ENCODE data around the gene SFTA2.

The SFTA2 gene

DNA sequence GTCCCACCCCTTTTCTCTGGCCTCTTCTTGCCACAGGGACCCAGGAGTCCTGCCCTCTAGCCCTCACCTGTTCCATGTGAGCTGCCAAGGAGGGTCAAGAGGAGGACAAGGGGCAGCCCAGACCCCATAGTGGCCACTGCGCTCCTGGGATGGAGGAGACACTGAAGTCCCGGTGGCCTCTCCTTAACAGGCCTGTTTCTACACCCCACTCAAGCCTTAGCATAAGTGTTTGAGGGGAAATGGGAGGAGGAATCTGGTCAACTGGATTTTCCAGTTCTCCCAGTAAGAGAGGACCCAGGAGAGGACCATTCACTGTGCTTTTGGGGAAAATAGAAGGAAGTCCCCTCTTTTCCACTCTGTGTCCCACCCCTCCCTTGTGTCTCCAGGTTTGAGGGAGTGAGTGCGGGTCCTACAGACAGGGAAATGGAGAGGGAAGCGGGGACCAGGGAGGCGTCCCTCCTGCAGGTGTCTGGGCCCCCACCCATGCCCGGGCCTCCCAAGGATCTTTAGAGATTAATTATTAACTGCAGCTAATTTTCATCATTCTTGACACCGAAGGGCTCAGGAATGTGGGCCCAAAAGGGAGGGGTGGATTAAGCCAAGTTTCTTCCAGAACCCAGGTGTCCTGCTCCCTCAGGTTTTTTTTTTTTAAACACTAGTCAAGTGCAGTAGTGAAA, at the start of gene SFTA2:
SFTA2 (minus strand) TSS at position 202 of the 677 bp plus-strand sequence; CDS start at position 128, 74 bp downstream.
- TF ChIP-seq FOXM1 (IDR thresholded peaks at IDR 0.05; ENCODE audit: borderline replicate concordance, low read depth): no peak
- TF ChIP-seq TEAD4 (IDR thresholded peaks at IDR 0.05): no peak
- no peak for TF ChIP-seq CEBPB (IDR thresholded peaks at IDR 0.05)
- TF ChIP-seq CREB1 (IDR thresholded peaks at IDR 0.05; ENCODE audit: low read depth): no peak
- TF ChIP-seq NFIC (IDR thresholded peaks at IDR 0.05): no peak
- TF ChIP-seq ZBTB7A (IDR thresholded peaks at IDR 0.05; ENCODE audit: low read depth): no peak
- no peak for TF ChIP-seq RAD21 (IDR thresholded peaks at IDR 0.05; ENCODE audit: low read depth)
- no peak for TF ChIP-seq EP300 (IDR thresholded peaks at IDR 0.05; ENCODE audit: borderline replicate concordance)
- no peak for TF ChIP-seq EGR1 (IDR thresholded peaks at IDR 0.05)
- TF ChIP-seq YY1 (IDR thresholded peaks at IDR 0.05; ENCODE audit: low read depth): no peak
- no peak for TF ChIP-seq TAF1 (IDR thresholded peaks at IDR 0.05; ENCODE audit: low read depth)
- no peak for TF ChIP-seq MAX (IDR thresholded peaks at IDR 0.05)
- no peak for TF ChIP-seq TCF12 (IDR thresholded peaks at IDR 0.05; ENCODE audit: low read depth)
- TF ChIP-seq, protein P1, sequence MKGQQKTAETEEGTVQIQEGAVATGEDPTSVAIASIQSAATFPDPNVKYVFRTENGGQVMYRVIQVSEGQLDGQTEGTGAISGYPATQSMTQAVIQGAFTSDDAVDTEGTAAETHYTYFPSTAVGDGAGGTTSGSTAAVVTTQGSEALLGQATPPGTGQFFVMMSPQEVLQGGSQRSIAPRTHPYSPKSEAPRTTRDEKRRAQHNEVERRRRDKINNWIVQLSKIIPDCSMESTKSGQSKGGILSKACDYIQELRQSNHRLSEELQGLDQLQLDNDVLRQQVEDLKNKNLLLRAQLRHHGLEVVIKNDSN (IDR thresholded peaks at IDR 0.05): no peak
- TF ChIP-seq REST (IDR thresholded peaks at IDR 0.05; ENCODE audit: low read depth): no peak

GRCh38 chr6:30979690-30980089, 47.7 kb upstream of the SFTA2 start:
- TF ChIP-seq ZBTB7A (IDR thresholded peaks at IDR 0.05; ENCODE audit: low read depth) (no peak), FOXM1 (IDR thresholded peaks at IDR 0.05; ENCODE audit: borderline replicate concordance, low read depth) (no peak)

- no peak for TF ChIP-seq FOXM1 (IDR thresholded peaks at IDR 0.05; ENCODE audit: borderline replicate concordance, low read depth)
- TF ChIP-seq TAF1 (IDR thresholded peaks at IDR 0.05; ENCODE audit: low read depth): no peak
- TF ChIP-seq CEBPB (IDR thresholded peaks at IDR 0.05): no peak
- no peak for TF ChIP-seq YY1 (IDR thresholded peaks at IDR 0.05; ENCODE audit: low read depth)
- no peak for TF ChIP-seq MAX (IDR thresholded peaks at IDR 0.05)
- TF ChIP-seq NFIC (IDR thresholded peaks at IDR 0.05): no peak
- TF ChIP-seq REST (IDR thresholded peaks at IDR 0.05; ENCODE audit: low read depth): no peak
- TF ChIP-seq EP300 (IDR thresholded peaks at IDR 0.05; ENCODE audit: borderline replicate concordance): no peak
- no peak for TF ChIP-seq RAD21 (IDR thresholded peaks at IDR 0.05; ENCODE audit: low read depth)
- TF ChIP-seq EGR1 (IDR thresholded peaks at IDR 0.05): no peak
- TF ChIP-seq TCF12 (IDR thresholded peaks at IDR 0.05; ENCODE audit: low read depth): no peak
- no peak for TF ChIP-seq ZBTB7A (IDR thresholded peaks at IDR 0.05; ENCODE audit: low read depth)
- no peak for TF ChIP-seq TEAD4 (IDR thresholded peaks at IDR 0.05)
- no peak for TF ChIP-seq CREB1 (IDR thresholded peaks at IDR 0.05; ENCODE audit: low read depth)
- TF ChIP-seq, protein P1 (IDR thresholded peaks at IDR 0.05): no peak
Observed at GRCh38 chr6:30979141-30979540, 47.2 kb upstream of the SFTA2 start.

GRCh38 chr6:30974490-30975252, 42.7 kb upstream of the SFTA2 start:
- TF ChIP-seq TAF1 (IDR thresholded peaks at IDR 0.05; ENCODE audit: low read depth) (no peak), FOXM1 (IDR thresholded peaks at IDR 0.05; ENCODE audit: borderline replicate concordance, low read depth) (no peak), ZBTB7A (IDR thresholded peaks at IDR 0.05; ENCODE audit: low read depth) (no peak), EGR1 (IDR thresholded peaks at IDR 0.05) (no peak), CEBPB (IDR thresholded peaks at IDR 0.05) (no peak), YY1 (IDR thresholded peaks at IDR 0.05; ENCODE audit: low read depth) (no peak), TEAD4 (IDR thresholded peaks at IDR 0.05) (no peak), MAX (IDR thresholded peaks at IDR 0.05) (no peak), NFIC (IDR thresholded peaks at IDR 0.05) (no peak), RAD21 (IDR thresholded peaks at IDR 0.05; ENCODE audit: low read depth) (no peak), REST (IDR thresholded peaks at IDR 0.05; ENCODE audit: low read depth) (no peak)
- TF ChIP-seq, protein P1 (IDR thresholded peaks at IDR 0.05): no peak

Measured in Ishikawa (cell line).